Measurements from ENCODE around the gene CDH23. TPM values are rescaled to one million over a fixed set of nuclear protein-coding genes. Genes with fewer than 3 reads are reported as not detected.
A peak's percentile ranks its signal among the peaks of the same experiment; 100 is the strongest.

Gene CDH23
- total RNA-seq, 1 donor from 2014 or later: 9.4 TPM

DNA sequence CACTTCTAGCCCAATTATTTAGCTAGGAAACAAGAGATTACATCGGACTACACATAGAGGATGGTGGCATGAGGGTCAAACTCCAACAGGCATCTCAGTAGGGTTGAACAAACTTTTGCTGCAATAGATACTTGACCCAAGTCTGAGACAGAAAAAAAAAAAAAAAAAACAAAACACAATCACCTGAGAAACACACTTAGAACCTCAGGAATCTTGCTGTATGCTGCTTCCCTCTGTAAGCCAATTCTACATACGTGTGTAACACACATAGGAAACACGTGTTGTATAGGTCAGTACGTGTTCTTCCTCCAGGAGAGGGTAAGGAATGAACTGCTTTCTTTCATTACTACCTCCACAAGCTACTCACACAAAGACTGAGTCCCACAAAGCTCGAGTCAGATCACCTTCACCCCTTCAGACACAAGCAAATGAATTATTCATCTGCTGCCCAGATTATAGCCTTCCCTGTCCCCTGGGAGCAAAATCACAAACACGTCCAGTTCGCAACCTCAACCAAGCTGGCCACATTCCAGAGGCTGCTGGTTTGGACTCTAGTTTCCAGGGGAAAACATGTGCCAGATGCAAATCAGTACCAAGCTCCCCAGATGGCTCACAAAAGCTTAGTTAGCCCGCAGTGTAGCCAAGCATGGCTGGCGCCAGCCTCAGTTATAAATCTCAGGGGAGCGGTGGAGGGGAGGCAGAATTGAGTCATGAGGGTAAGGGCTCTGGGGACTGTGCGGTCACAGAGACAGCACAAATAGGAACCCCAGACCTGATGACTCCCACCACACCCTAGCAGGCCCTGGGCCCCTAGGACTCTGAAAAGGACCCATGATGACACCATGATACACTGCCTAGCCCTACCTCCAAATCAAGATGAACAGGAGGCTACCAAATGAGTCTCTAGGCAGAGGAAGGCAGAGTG, 439.2 kb downstream of the CDH23 start:
- peaks cover 54% of the 10 kb centered on the region for H3K4me1 Mint-ChIP-seq (ENCODE audit: unreplicated experiment)
- H3K4me3 Mint-ChIP-seq: peak overlapping the region; percentile 53
- no peaks in the 10 kb centered on the region for H3K27me3 Mint-ChIP-seq
- peaks cover 20% of the 10 kb centered on the region for H3K36me3 Mint-ChIP-seq
- peak overlapping the region; percentile 87 for H3K27ac Mint-ChIP-seq
- DNase-seq (ENCODE audit: extremely low spot score, unreplicated experiment): no peak
- TF ChIP-seq, protein P1, sequence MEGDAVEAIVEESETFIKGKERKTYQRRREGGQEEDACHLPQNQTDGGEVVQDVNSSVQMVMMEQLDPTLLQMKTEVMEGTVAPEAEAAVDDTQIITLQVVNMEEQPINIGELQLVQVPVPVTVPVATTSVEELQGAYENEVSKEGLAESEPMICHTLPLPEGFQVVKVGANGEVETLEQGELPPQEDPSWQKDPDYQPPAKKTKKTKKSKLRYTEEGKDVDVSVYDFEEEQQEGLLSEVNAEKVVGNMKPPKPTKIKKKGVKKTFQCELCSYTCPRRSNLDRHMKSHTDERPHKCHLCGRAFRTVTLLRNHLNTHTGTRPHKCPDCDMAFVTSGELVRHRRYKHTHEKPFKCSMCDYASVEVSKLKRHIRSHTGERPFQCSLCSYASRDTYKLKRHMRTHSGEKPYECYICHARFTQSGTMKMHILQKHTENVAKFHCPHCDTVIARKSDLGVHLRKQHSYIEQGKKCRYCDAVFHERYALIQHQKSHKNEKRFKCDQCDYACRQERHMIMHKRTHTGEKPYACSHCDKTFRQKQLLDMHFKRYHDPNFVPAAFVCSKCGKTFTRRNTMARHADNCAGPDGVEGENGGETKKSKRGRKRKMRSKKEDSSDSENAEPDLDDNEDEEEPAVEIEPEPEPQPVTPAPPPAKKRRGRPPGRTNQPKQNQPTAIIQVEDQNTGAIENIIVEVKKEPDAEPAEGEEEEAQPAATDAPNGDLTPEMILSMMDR (conservative IDR thresholded peaks at IDR 0.05): no peak
- no peaks in the 10 kb centered on the region for H3K9me3 Mint-ChIP-seq

DNA sequence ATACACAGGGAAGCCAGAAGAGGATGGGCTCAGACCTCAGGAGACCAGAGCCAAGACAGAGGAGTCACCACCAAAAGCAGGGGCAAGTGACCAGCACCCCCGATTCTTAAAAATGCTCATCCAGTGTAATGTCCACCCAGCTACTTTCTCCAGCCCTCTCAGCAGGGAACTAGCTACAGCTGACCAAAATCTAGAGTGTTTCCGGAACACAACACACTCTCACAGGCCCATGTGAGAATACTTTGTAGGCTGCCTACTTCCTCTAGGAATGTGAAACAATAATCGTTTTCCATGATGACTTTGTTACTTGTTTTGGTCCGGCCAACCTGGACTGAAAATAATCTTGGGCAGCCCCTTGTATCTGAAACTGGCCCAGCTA, 439.9 kb downstream of the CDH23 start:
- TF ChIP-seq, protein P1 (conservative IDR thresholded peaks at IDR 0.05): no peak

DNA sequence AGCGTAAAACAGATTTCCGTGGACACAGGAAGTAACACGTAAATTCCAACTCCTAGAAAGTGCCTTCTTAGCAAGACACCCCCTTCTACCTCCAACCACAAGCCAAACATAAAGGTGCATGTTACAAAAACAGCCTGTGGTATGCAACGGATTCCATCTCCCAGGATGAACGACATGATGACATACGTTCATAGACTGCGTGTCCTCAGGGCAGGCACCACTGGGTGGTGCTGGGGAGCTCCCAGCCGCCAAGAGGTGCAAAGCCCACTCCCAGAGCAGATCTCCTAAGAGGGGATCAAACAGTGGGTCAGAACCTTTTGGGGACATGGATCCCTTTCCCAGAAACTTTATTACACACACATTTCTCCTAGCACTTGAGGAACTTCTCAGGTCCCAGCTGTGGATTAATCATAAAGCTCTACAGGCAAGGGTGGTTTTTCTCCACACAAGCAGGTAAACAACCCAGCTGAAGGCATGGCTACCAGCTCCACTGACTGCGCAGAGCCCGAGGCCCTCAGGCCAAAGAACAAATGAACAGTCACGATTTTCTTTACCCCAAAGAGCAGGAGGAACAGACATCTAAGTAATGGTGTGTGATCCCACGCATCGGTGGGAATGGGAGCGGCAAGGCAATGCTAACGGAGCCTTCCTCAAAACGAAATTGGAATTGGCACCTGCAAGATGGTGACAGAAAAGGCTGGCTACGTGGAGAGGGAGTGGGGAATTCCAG, 440.5 kb downstream of the CDH23 start:
- Mint-ChIP-seq H3K4me3 (peak overlapping the region; percentile 34), H3K4me1 (ENCODE audit: unreplicated experiment) (peaks cover 54% of the 10 kb centered on the region)
- DNase-seq (ENCODE audit: extremely low spot score, unreplicated experiment): no peak

More for the DNA sequence above, 439.9 kb downstream of the CDH23 start:
- Mint-ChIP-seq H3K4me1 (ENCODE audit: unreplicated experiment) (peaks cover 54% of the 10 kb centered on the region), H3K4me3 (peak overlapping the region; percentile 53), H3K27me3 (no peaks in the 10 kb centered on the region), H3K27ac (peak overlapping the region; percentile 87), H3K9me3 (no peaks in the 10 kb centered on the region), H3K36me3 (peaks cover 15% of the 10 kb centered on the region)
- no peak for DNase-seq (ENCODE audit: extremely low spot score, unreplicated experiment)

DNA sequence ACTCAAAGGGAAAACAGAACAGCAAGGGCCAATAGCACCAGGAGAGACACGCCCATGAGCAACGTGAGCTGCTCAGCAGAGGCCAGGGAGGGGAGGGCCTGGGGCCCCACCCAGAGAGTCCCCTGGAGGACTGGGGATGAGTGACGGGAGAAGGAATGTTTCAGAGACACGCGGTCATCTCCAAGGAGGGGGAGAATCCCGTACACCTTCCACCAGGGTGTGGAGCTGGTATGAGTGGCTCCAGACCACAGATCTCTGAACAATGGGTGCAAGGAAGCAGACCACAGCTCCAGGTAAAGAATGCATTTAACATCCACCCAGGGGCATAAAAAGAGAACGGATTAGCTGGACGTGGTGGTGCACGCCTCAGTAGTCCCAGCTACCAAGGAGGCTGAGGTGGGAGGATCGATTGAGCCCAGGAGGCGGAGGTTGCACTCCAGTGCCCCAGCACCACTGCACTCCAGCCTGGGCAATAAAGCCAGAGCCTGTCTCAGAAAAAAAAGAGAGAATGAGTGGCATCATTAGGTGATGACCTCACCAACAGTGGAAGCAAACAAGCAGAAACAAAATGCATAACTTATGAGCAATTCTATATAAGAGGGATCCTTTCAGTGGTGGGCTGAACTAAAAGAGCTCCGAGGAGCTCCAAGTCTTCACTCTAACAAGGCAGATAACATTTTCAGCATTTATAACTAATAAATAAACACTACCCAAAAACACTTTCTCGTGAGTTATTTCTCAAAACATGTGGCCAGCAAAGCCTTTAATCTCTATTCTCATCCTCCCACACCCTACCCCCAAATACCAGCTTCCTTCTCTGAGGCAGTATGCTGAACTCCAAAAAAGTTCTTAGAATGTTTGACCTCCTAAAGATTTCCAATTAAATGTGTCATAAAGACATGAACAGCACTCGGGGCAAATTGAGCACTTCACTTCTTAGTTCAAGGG, 441.8 kb downstream of the CDH23 start:
- DNase-seq (ENCODE audit: extremely low spot score, unreplicated experiment): no peak
- Mint-ChIP-seq H3K4me3 (peak overlapping the region; percentile 20), H3K36me3 (peaks cover 8% of the 10 kb centered on the region), H3K27ac (peak overlapping the region; percentile 87), H3K9me3 (no peaks in the 10 kb centered on the region), H3K27me3 (no peaks in the 10 kb centered on the region), H3K4me1 (ENCODE audit: unreplicated experiment) (peaks cover 58% of the 10 kb centered on the region)
- TF ChIP-seq, protein P1 (conservative IDR thresholded peaks at IDR 0.05): no peak

More for the DNA sequence above, 440.5 kb downstream of the CDH23 start:
- Mint-ChIP-seq H3K27me3 (no peaks in the 10 kb centered on the region), H3K27ac (peak overlapping the region; percentile 87), H3K36me3 (peaks cover 11% of the 10 kb centered on the region), H3K9me3 (no peaks in the 10 kb centered on the region)
- TF ChIP-seq, protein P1 (conservative IDR thresholded peaks at IDR 0.05): peak; percentile 62
